Breast epithelium (tissue), 4 donors: ENCODE results near the gene PPEF1. TPM values are rescaled to one million over a fixed set of nuclear protein-coding genes. Genes with fewer than 3 reads are reported as not detected.

Source experiments
- DNase-seq, 2 donors: peaks; one replicate each; pipeline ENCODE4 v3.0.0-alpha.2; 2019; ENCODE audit warnings: low spot score in 2 of 2
- H3K27ac ChIP-seq, 2 donors: fragments of 200-600 bp; sonication (generic) in 1 of 2; one replicate each; pipeline ENCODE4 v1.5.1; 2016 to 2019; ENCODE audit warnings: mild to moderate bottlenecking in 1 of 2
- H3K27me3 ChIP-seq, 2 donors: fragments of 200-600 bp; sonication (generic) in 1 of 2; one replicate each; pipeline versions ENCODE4 v1.5.1 to v1.6.0; 2017 to 2019; ENCODE audit warnings: control low read depth in 1 of 2, mild to moderate bottlenecking in 1 of 2
- H3K36me3 ChIP-seq: fragments of 200-600 bp; one replicate; pipeline ENCODE4 v1.5.1; 2019
- H3K4me1 ChIP-seq, 2 donors: fragments of 200-600 bp; sonication (generic); one replicate each; pipeline ENCODE4 v1.5.1; 2016 to 2019; ENCODE audit warnings: control low read depth in 1 of 2
- H3K4me3 ChIP-seq, 3 donors: fragments of 200-600 bp; sonication (generic); 1 replicate in 2 of 3; 2 replicates in 1 of 3; pipeline ENCODE4 v1.5.1; 2016 to 2019; ENCODE audit warnings: mild to moderate bottlenecking in 3 of 3, moderate library complexity in 2 of 3
- H3K9me3 ChIP-seq, 2 donors: fragments of 200-600 bp; sonication (generic) in 1 of 2; one replicate each; pipeline ENCODE4 v1.5.1; 2016 to 2019; ENCODE audit warnings: control low read depth in 1 of 2
- CTCF ChIP-seq, 3 donors: fragments of 450-650 bp; IDR thresholded peaks; one replicate each; pipeline ENCODE4 v1.5.1; 2016 to 2017; ENCODE audit warnings: antibody characterized with exemption in 3 of 3, mild to moderate bottlenecking in 3 of 3, moderate library complexity in 3 of 3
- POLR2A ChIP-seq: fragments of 450-650 bp; IDR thresholded peaks from one replicate; pipeline ENCODE4 v1.6.1; 2016; ENCODE audit warnings: antibody characterized with exemption, mild to moderate bottlenecking, moderate library complexity
- POLR2AphosphoS5 ChIP-seq, 3 donors: sonication (generic); formaldehyde crosslinking; IDR thresholded peaks; one replicate each; pipeline ENCODE4 v1.6.1; 2017; ENCODE audit warnings: antibody characterized with exemption in 3 of 3
- intact Hi-C: fragments of 100-400 bp; cut with DNase I; formaldehyde crosslinking; loops from one replicate; pipeline ENCODE4 v1.15.1; 2023; ENCODE audit warnings: low total_unique reads
- total RNA-seq, 3 donors: library from RNA; depleted of rRNA; stranded (reverse); fragments of >200 nt; gene quantifications; one replicate each; pipeline ENCODE4 v1.1.0, GENCODE V29; 2016

Gene PPEF1
- total RNA-seq, 3 donors from 2014 or later: 0.33 to 0.73 TPM; not detected in 1

GRCh38 chrX:18702362-18703195 lies 4.9 kb upstream of the PPEF1 start:
- no peaks in the 10 kb centered on the region for H3K9me3 ChIP-seq
- peaks cover 0 to 8% of the 10 kb centered on the region in 2 donors for H3K27me3 ChIP-seq
- no peak overlapping the region for H3K4me3 ChIP-seq
- intact Hi-C loops: no loop called here
- H3K36me3 ChIP-seq: no peaks in the 10 kb centered on the region
- TF ChIP-seq POLR2A (no peak), POLR2AphosphoS5 (IDR thresholded peaks at IDR 0.05) (no peak), CTCF (IDR thresholded peaks at IDR 0.05) (no peak)
- no peak for DNase-seq
- no peak overlapping the region for H3K27ac ChIP-seq
- H3K4me1 ChIP-seq: no peaks in the 10 kb centered on the region

GRCh38 chrX:18709833-18710232 lies 2.4 kb downstream of the PPEF1 start:
- H3K27me3 ChIP-seq: no peaks in the 10 kb centered on the region
- TF ChIP-seq POLR2A (no peak), CTCF (IDR thresholded peaks at IDR 0.05) (no peak), POLR2AphosphoS5 (IDR thresholded peaks at IDR 0.05) (no peak)
- H3K4me1 ChIP-seq: no peaks in the 10 kb centered on the region
- H3K36me3 ChIP-seq: no peaks in the 10 kb centered on the region
- peaks cover 0 to 5% of the 10 kb centered on the region in 2 donors for H3K9me3 ChIP-seq
- intact Hi-C loops: no loop called here
- no peak overlapping the region for H3K27ac ChIP-seq
- H3K4me3 ChIP-seq: no peak overlapping the region
- no peak for DNase-seq

- Histone ChIP-seq H3K4me3 (no peak overlapping the region), H3K9me3 (peaks cover 0 to 5% of the 10 kb centered on the region in 2 donors), H3K27me3 (peaks cover 0 to 6% of the 10 kb centered on the region in 2 donors), H3K36me3 (no peaks in the 10 kb centered on the region), H3K27ac (no peak overlapping the region), H3K4me1 (no peaks in the 10 kb centered on the region)
- no peak for DNase-seq
- TF ChIP-seq CTCF (IDR thresholded peaks at IDR 0.05): no peak
- no peak for TF ChIP-seq POLR2AphosphoS5 (IDR thresholded peaks at IDR 0.05)
- no peak for TF ChIP-seq POLR2A
- intact Hi-C loops: no loop called here
Measured at GRCh38 chrX:18714910-18715309, 7.5 kb downstream of the PPEF1 start.

- Histone ChIP-seq H3K27me3 (peaks cover 0 to 9% of the 10 kb centered on the region in 2 donors), H3K4me3 (no peak overlapping the region), H3K4me1 (no peaks in the 10 kb centered on the region), H3K27ac (no peak overlapping the region), H3K9me3 (no peaks in the 10 kb centered on the region), H3K36me3 (no peaks in the 10 kb centered on the region)
- no peak for DNase-seq
- intact Hi-C loops: no loop called here
- TF ChIP-seq CTCF (IDR thresholded peaks at IDR 0.05): no peak
- TF ChIP-seq POLR2AphosphoS5 (IDR thresholded peaks at IDR 0.05): no peak
- TF ChIP-seq POLR2A: no peak
Measured at GRCh38 chrX:18719852-18720251, 12.4 kb downstream of the PPEF1 start.

GRCh38 chrX:18721683-18722499 lies 14.4 kb downstream of the PPEF1 start:
- H3K36me3 ChIP-seq: no peaks in the 10 kb centered on the region
- H3K4me3 ChIP-seq: no peak overlapping the region
- TF ChIP-seq POLR2A: no peak
- no peak for TF ChIP-seq POLR2AphosphoS5 (IDR thresholded peaks at IDR 0.05)
- no peak for TF ChIP-seq CTCF (IDR thresholded peaks at IDR 0.05)
- DNase-seq: no peak
- H3K4me1 ChIP-seq: no peaks in the 10 kb centered on the region
- H3K9me3 ChIP-seq: no peaks in the 10 kb centered on the region
- H3K27me3 ChIP-seq: peaks cover 0 to 16% of the 10 kb centered on the region in 2 donors
- H3K27ac ChIP-seq: no peak overlapping the region
- intact Hi-C loops: no loop called here
